CD4-positive, CD25-positive, alpha-beta regulatory T cell (primary cell): Measurements from ENCODE around the gene NTM. TPM values are rescaled to one million over a fixed set of nuclear protein-coding genes. Genes with fewer than 3 reads are reported as not detected.
"Not testable (repeated sequence)": the region's sequence is repeated elsewhere in the genome, so short reads cannot be mapped to it uniquely, and the experiment has no call there.

ENCODE experiments used
- ATAC-seq, 2 donors: fragments of 150-1000 bp; cut with Tn5 transposase; one replicate each; pipeline ENCODE4 v1.10.0; 2021; ENCODE audit warnings: low read depth in 2 of 2, moderate number of reproducible peaks in 2 of 2, moderate library complexity in 1 of 2
- DNase-seq, 3 donors: peaks; one replicate each; pipeline versions ENCODE4 v3.0.0 to v3.0.0-alpha.2; 2012 to 2022; ENCODE audit warnings: mixed read lengths in 1 of 3
- H3K27ac ChIP-seq: one replicate; pipeline ENCODE4 v1.7.0; 2013; ENCODE audit warnings: mild to moderate bottlenecking, low read length; ENCODE audit not compliant: insufficient read depth, poor library complexity, severe bottlenecking
- H3K27me3 ChIP-seq: one replicate; pipeline ENCODE4 v1.7.0; 2013; ENCODE audit warnings: low read length; ENCODE audit not compliant: control insufficient read depth, insufficient read depth
- H3K36me3 ChIP-seq: one replicate; pipeline ENCODE4 v1.7.0; 2013; ENCODE audit warnings: mild to moderate bottlenecking, low read length, moderate library complexity; ENCODE audit not compliant: control insufficient read depth, insufficient read depth
- H3K4me1 ChIP-seq: 2 replicates; pipeline ENCODE4 v1.7.0; 2013; ENCODE audit warnings: mild to moderate bottlenecking, low read length; ENCODE audit not compliant: insufficient read depth, control insufficient read depth, poor library complexity, severe bottlenecking
- H3K4me3 ChIP-seq: one replicate; pipeline ENCODE4 v1.7.0; 2013; ENCODE audit warnings: low read depth, mild to moderate bottlenecking, low read length, moderate library complexity
- H3K9me3 ChIP-seq, 2 experiments: 1 replicate in 1 of 2; 2 replicates in 1 of 2; pipeline ENCODE4 v1.7.0; 2013; ENCODE audit warnings: low read length in 2 of 2, mild to moderate bottlenecking in 1 of 2, moderate library complexity in 1 of 2; ENCODE audit not compliant: control insufficient read depth in 2 of 2
- H3K27ac Mint-ChIP-seq, 3 donors: one replicate each; pipeline ENCODE4 v1.8.0; 2020 to 2022; ENCODE audit warnings: mild to moderate bottlenecking in 3 of 3, mixed read lengths in 3 of 3, moderate library complexity in 2 of 3
- H3K27me3 Mint-ChIP-seq: one replicate; pipeline ENCODE4 v1.8.0; 2022; ENCODE audit warnings: mild to moderate bottlenecking, mixed read lengths
- H3K36me3 Mint-ChIP-seq: one replicate; pipeline ENCODE4 v1.8.0; 2020; ENCODE audit warnings: mixed read lengths
- H3K4me1 Mint-ChIP-seq, 4 donors: one replicate each; pipeline ENCODE4 v1.8.0; 2020 to 2022; ENCODE audit warnings: mixed read lengths in 4 of 4, mild to moderate bottlenecking in 1 of 4
- H3K4me3 Mint-ChIP-seq, 4 donors: one replicate each; pipeline ENCODE4 v1.8.0; 2020 to 2022; ENCODE audit warnings: mild to moderate bottlenecking in 4 of 4, mixed read lengths in 4 of 4, moderate library complexity in 3 of 4
- H3K9me3 Mint-ChIP-seq, 7 donors: one replicate each; pipeline ENCODE4 v1.8.0; 2020 to 2022; ENCODE audit warnings: mixed read lengths in 7 of 7, mild to moderate bottlenecking in 3 of 7, moderate library complexity in 2 of 7
- polyA plus RNA-seq, 4 donors: library from polyadenylated mRNA; unstranded; fragments of 300-500 nt; fragmentation: Illumina TruSeq; gene quantifications; one replicate each; pipeline ENCODE4 v1.2.3, GENCODE V29; 2021
- total RNA-seq: library from RNA; stranded (reverse); gene quantifications from one replicate; pipeline ENCODE4 v1.2.3, GENCODE V29; 2022

NTM gene
- total and polyA plus RNA-seq, 5 donors from 2014 or later = 1.3 TPM; not detected in 4

GRCh38 chr11:132062031-132062430, 691.6 kb downstream of the NTM start:
- Mint-ChIP-seq H3K4me1 (no peaks in the 10 kb centered on the region), H3K9me3 (peaks cover 0 to 9% (median 3%) of the 10 kb centered on the region in 7 donors), H3K36me3 (no peaks in the 10 kb centered on the region), H3K27ac (no peak overlapping the region), H3K27me3 (no peaks in the 10 kb centered on the region), H3K4me3 (no peak overlapping the region)
- DNase-seq (no peak), ATAC-seq (no peak)
- H3K27me3 ChIP-seq = no peaks in the 10 kb centered on the region
- no peaks in the 10 kb centered on the region for H3K9me3 ChIP-seq
- H3K27ac ChIP-seq = no peak overlapping the region
- no peak overlapping the region for H3K4me3 ChIP-seq
- no peaks in the 10 kb centered on the region for H3K4me1 ChIP-seq
- no peaks in the 10 kb centered on the region for H3K36me3 ChIP-seq

GRCh38 chr11:132062541-132062940, 692.1 kb downstream of the NTM start:
- Histone ChIP-seq H3K9me3 (no peaks in the 10 kb centered on the region), H3K27ac (no peak overlapping the region), H3K36me3 (no peaks in the 10 kb centered on the region), H3K4me3 (no peak overlapping the region), H3K4me1 (no peaks in the 10 kb centered on the region), H3K27me3 (no peaks in the 10 kb centered on the region)
- ATAC-seq (no peak), DNase-seq (no peak)
- no peak overlapping the region for H3K4me3 Mint-ChIP-seq
- no peaks in the 10 kb centered on the region for H3K36me3 Mint-ChIP-seq
- H3K27me3 Mint-ChIP-seq = no peaks in the 10 kb centered on the region
- H3K27ac Mint-ChIP-seq = no peak overlapping the region
- peaks cover 0 to 9% (median 4%) of the 10 kb centered on the region in 7 donors for H3K9me3 Mint-ChIP-seq
- H3K4me1 Mint-ChIP-seq = no peaks in the 10 kb centered on the region

- no peaks in the 10 kb centered on the region for H3K36me3 Mint-ChIP-seq
- H3K27me3 ChIP-seq = no peaks in the 10 kb centered on the region
- ATAC-seq (no peak), DNase-seq (no peak)
- H3K27ac Mint-ChIP-seq = no peak overlapping the region
- peaks cover 0 to 9% (median 4%) of the 10 kb centered on the region in 7 donors for H3K9me3 Mint-ChIP-seq
- no peaks in the 10 kb centered on the region for H3K27me3 Mint-ChIP-seq
- H3K36me3 ChIP-seq = no peaks in the 10 kb centered on the region
- H3K4me1 Mint-ChIP-seq = no peaks in the 10 kb centered on the region
- H3K4me3 Mint-ChIP-seq = no peak overlapping the region
- H3K9me3 ChIP-seq = peaks cover 0 to 1% of the 10 kb centered on the region in 2 experiments
- H3K4me3 ChIP-seq = no peak overlapping the region
- H3K4me1 ChIP-seq = no peaks in the 10 kb centered on the region
- H3K27ac ChIP-seq = no peak overlapping the region
Measured at GRCh38 chr11:132064987-132065620, 694.7 kb downstream of the NTM start.

GRCh38 chr11:132068556-132068955, 698.1 kb downstream of the NTM start:
- Histone ChIP-seq H3K4me1 (no peaks in the 10 kb centered on the region), H3K27ac (no peak overlapping the region), H3K9me3 (peaks cover 0 to 1% of the 10 kb centered on the region in 2 experiments), H3K27me3 (no peaks in the 10 kb centered on the region), H3K4me3 (no peak overlapping the region), H3K36me3 (no peaks in the 10 kb centered on the region)
- Mint-ChIP-seq H3K27me3 (no peaks in the 10 kb centered on the region), H3K9me3 (peaks cover 0 to 12% (median 7%) of the 10 kb centered on the region in 7 donors), H3K27ac (no peak overlapping the region), H3K4me1 (no peaks in the 10 kb centered on the region), H3K4me3 (no peak overlapping the region), H3K36me3 (no peaks in the 10 kb centered on the region)
- ATAC-seq (no peak), DNase-seq (no peak)

GRCh38 chr11:132069593-132069992, 699.2 kb downstream of the NTM start:
- not testable (repeated sequence) for ATAC-seq, H3K27ac ChIP-seq, H3K4me1 Mint-ChIP-seq, H3K27me3 Mint-ChIP-seq, H3K27me3 ChIP-seq, H3K27ac Mint-ChIP-seq, H3K36me3 Mint-ChIP-seq, H3K4me3 ChIP-seq, H3K4me1 ChIP-seq, H3K9me3 ChIP-seq, DNase-seq, H3K36me3 ChIP-seq, H3K4me3 Mint-ChIP-seq
- peaks cover 0 to 12% (median 7%) of the 10 kb centered on the region in 7 donors for H3K9me3 Mint-ChIP-seq

- not testable (repeated sequence) for H3K27ac Mint-ChIP-seq, H3K27me3 Mint-ChIP-seq, H3K4me3 Mint-ChIP-seq, H3K27me3 ChIP-seq, H3K4me1 ChIP-seq, H3K4me3 ChIP-seq, H3K36me3 Mint-ChIP-seq, H3K36me3 ChIP-seq, H3K9me3 ChIP-seq, H3K27ac ChIP-seq, DNase-seq, ATAC-seq, H3K4me1 Mint-ChIP-seq
- peaks cover 0 to 12% (median 7%) of the 10 kb centered on the region in 7 donors for H3K9me3 Mint-ChIP-seq
Measured at GRCh38 chr11:132070907-132071306, 700.5 kb downstream of the NTM start.

- no peak overlapping the region for H3K27ac Mint-ChIP-seq
- Histone ChIP-seq H3K9me3 (peaks cover 0 to 1% of the 10 kb centered on the region in 2 experiments), H3K4me1 (no peaks in the 10 kb centered on the region), H3K4me3 (no peak overlapping the region), H3K27ac (no peak overlapping the region), H3K36me3 (no peaks in the 10 kb centered on the region), H3K27me3 (no peaks in the 10 kb centered on the region)
- no peaks in the 10 kb centered on the region for H3K27me3 Mint-ChIP-seq
- no peak overlapping the region for H3K4me3 Mint-ChIP-seq
- DNase-seq (no peak), ATAC-seq (no peak)
- peaks cover 0 to 6% (median 2%) of the 10 kb centered on the region in 7 donors for H3K9me3 Mint-ChIP-seq
- H3K4me1 Mint-ChIP-seq = no peaks in the 10 kb centered on the region
- no peaks in the 10 kb centered on the region for H3K36me3 Mint-ChIP-seq
Measured at GRCh38 chr11:132072044-132072857, 701.8 kb downstream of the NTM start.

- ATAC-seq (no peak), DNase-seq (no peak)
- H3K4me3 ChIP-seq = no peak overlapping the region
- Mint-ChIP-seq H3K27ac (no peak overlapping the region), H3K4me1 (no peaks in the 10 kb centered on the region), H3K4me3 (no peak overlapping the region), H3K9me3 (peaks cover 0 to 5% (median 2%) of the 10 kb centered on the region in 7 donors), H3K36me3 (no peaks in the 10 kb centered on the region), H3K27me3 (no peaks in the 10 kb centered on the region)
- H3K27ac ChIP-seq = no peak overlapping the region
- no peaks in the 10 kb centered on the region for H3K27me3 ChIP-seq
- no peaks in the 10 kb centered on the region for H3K4me1 ChIP-seq
- peaks cover 0 to 1% of the 10 kb centered on the region in 2 experiments for H3K9me3 ChIP-seq
- no peaks in the 10 kb centered on the region for H3K36me3 ChIP-seq
Measured at GRCh38 chr11:132072858-132073211, 702.4 kb downstream of the NTM start.
